ENCODE measurements around the gene TMCO4. TPM values are rescaled to one million over a fixed set of nuclear protein-coding genes. Genes with fewer than 3 reads are reported as not detected.
"Not testable (repeated sequence)": the region's sequence is repeated elsewhere in the genome, so short reads cannot be mapped to it uniquely, and the experiment has no call there.

TMCO4 gene
- total RNA-seq (2022) (12.0 and 13.5 TPM in 2 replicates), Bru-seq, nascent RNA (percentile 52 among the genes with signal in this experiment), BruChase-seq, experiment 1, labeled RNA remaining after a 6-hour chase (percentile 51 among the genes with signal in this experiment), BruChase-seq, experiment 2, labeled RNA remaining after a 2-hour chase (percentile 59 among the genes with signal in this experiment)
- long read RNA-seq, partial matches to known transcripts: 1 of 19 reads
- long read RNA-seq, other reads (novel, unspliced or antisense): 15 of 19 reads

DNA sequence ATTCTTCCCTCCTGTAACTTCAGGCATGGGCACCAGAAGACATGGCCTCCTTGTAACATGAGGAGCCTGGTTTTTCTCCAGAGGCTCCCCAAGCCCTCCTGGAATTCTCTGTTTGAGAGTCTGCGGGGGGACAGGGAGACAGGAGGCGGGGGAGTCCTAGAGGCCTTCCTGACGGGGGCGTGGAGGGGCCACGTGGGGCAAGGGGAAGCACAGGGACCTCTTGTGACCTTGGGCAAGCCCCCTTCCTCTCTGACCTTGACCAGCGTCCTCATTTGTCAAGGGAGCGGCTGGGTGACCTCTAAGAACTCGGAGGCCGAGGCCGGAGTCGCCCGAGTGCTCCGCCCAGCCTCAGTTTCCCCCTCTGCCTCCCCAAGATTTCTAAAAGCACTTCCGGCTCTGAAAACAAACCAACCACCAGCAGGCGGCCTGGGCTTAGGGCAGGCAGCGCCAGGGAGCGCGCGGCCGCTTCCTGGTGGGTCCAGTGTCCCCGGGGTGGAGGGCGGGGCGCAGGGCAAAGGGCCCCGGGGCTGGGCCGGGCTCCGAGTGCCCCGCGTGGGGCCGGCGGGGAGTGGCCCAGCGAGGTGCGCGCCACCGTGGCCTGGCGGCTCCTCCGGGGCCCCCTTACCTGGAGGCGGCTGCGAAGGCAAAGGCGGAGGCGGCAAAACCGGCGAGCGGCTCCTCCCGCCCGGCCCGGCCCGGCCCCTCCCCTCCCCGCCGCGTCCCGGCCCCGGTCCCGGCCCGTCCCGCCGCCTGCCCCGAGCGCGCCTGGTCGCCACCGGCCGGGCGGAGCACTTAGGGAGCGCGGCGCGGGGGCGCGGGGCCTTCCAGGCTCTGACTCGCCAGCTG, at the start of gene TMCO4:
TSS of gene TMCO4 (minus strand) at position 687 of the 846 bp plus-strand sequence. CDS start 19,158 bp downstream, outside the sequence.
- Mint-ChIP-seq H3K9me3 (ENCODE audit: low read depth, unreplicated experiment) (no peaks in the 10 kb centered on the region), H3K4me3 (ENCODE audit: low read depth, unreplicated experiment) (peak within 1 kb of the TSS; percentile 70), H3K27me3 (ENCODE audit: unreplicated experiment) (no peaks in the 10 kb centered on the region), H3K4me1 (ENCODE audit: low read depth, unreplicated experiment) (peaks cover 16% of the 10 kb centered on the region), H3K27ac (ENCODE audit: unreplicated experiment) (peak within 1 kb of the TSS; percentile 85), H3K36me3 (ENCODE audit: insufficient read depth, unreplicated experiment) (peaks cover 4% of the 10 kb centered on the region)
- DNase-seq: peak; percentile 68
- TSS peak; percentile 37 for BruUV-seq (replicated peaks)
- TF ChIP-seq, protein P1, sequence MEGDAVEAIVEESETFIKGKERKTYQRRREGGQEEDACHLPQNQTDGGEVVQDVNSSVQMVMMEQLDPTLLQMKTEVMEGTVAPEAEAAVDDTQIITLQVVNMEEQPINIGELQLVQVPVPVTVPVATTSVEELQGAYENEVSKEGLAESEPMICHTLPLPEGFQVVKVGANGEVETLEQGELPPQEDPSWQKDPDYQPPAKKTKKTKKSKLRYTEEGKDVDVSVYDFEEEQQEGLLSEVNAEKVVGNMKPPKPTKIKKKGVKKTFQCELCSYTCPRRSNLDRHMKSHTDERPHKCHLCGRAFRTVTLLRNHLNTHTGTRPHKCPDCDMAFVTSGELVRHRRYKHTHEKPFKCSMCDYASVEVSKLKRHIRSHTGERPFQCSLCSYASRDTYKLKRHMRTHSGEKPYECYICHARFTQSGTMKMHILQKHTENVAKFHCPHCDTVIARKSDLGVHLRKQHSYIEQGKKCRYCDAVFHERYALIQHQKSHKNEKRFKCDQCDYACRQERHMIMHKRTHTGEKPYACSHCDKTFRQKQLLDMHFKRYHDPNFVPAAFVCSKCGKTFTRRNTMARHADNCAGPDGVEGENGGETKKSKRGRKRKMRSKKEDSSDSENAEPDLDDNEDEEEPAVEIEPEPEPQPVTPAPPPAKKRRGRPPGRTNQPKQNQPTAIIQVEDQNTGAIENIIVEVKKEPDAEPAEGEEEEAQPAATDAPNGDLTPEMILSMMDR (IDR thresholded peaks at IDR 0.05; ENCODE audit: unreplicated experiment): no peak
- intact Hi-C loops (cut with micrococcal nuclease; ENCODE audit: unreplicated experiment): no loop called here
- CTCF ChIA-PET: no interaction called here

DNA sequence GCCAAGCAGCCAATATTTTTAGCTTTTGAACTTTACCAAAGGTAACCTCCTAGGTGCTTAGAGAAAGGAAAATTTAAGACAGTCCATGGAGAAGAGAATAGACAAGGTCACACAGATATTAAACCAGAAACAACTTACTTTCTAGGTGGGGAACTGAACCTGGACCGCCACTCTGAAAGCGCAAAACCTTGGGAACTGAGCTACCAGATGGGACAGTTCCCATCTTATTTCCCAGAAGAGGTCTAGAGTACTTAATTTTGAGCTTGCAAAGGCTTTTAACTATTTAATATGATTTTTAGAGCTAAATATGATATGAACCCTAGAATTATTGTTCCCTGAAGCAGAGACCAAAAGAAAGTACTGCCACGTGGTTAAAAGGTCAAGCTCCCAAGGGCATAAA, 49.6 kb upstream of the TMCO4 start:
- H3K4me3 Mint-ChIP-seq (ENCODE audit: low read depth, unreplicated experiment); BruUV-seq (replicated peaks); CTCF ChIA-PET; intact Hi-C loops (cut with micrococcal nuclease; ENCODE audit: unreplicated experiment); H3K27me3 Mint-ChIP-seq (ENCODE audit: unreplicated experiment); H3K9me3 Mint-ChIP-seq (ENCODE audit: low read depth, unreplicated experiment); H3K27ac Mint-ChIP-seq (ENCODE audit: unreplicated experiment); DNase-seq; H3K36me3 Mint-ChIP-seq (ENCODE audit: insufficient read depth, unreplicated experiment): not testable (repeated sequence)
- peaks cover 16% of the 10 kb centered on the region for H3K4me1 Mint-ChIP-seq (ENCODE audit: low read depth, unreplicated experiment)

DNA sequence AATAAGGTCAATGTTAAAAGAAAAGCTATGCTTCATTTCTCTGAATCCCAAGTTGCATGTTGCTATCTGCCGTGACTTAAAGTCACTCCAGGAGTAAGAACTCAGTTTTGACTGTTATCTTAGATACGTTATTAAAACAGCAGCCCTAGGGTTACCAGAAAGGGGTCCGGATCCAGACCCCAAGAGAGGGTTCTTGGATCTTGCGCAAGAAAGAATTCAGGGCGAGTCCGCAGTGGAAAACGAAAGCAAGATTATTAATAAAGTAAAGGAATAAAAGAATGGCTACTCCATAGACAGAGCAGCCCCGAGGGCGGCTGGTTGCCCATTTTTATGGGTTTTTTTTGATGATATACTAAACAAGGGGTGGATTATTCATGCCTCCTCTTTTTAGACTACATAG, 47.6 kb upstream of the TMCO4 start:
- CTCF ChIA-PET; H3K9me3 Mint-ChIP-seq (ENCODE audit: low read depth, unreplicated experiment); intact Hi-C loops (cut with micrococcal nuclease; ENCODE audit: unreplicated experiment); H3K36me3 Mint-ChIP-seq (ENCODE audit: insufficient read depth, unreplicated experiment); BruUV-seq (replicated peaks); H3K27me3 Mint-ChIP-seq (ENCODE audit: unreplicated experiment); DNase-seq: not testable (repeated sequence)
- Mint-ChIP-seq H3K27ac (ENCODE audit: unreplicated experiment) (peak overlapping the region; percentile 60), H3K4me3 (ENCODE audit: low read depth, unreplicated experiment) (peak overlapping the region; percentile 65), H3K4me1 (ENCODE audit: low read depth, unreplicated experiment) (peaks cover 16% of the 10 kb centered on the region)

DNA sequence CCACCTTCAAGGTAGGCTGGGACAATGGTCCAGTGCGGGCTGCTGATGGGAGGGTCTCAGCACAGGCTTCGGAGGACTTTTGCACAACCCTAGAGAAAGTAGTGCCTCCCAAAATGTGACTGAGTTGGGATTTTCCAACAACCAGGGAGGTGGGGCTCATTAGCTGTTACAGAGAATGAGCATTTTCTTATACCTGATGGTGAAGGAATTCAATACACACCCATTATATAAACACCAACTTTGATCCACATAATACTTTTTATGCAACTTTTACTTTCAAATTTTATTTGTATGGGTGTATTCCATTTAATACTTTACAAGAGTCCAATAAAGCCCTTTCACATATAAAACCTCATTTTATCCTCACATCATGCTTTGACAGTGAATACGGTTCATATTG, 46.6 kb upstream of the TMCO4 start:
- Mint-ChIP-seq H3K4me3 (ENCODE audit: low read depth, unreplicated experiment) (no peak overlapping the region), H3K27ac (ENCODE audit: unreplicated experiment) (no peak overlapping the region), H3K36me3 (ENCODE audit: insufficient read depth, unreplicated experiment) (no peaks in the 10 kb centered on the region), H3K4me1 (ENCODE audit: low read depth, unreplicated experiment) (peaks cover 16% of the 10 kb centered on the region), H3K27me3 (ENCODE audit: unreplicated experiment) (no peaks in the 10 kb centered on the region), H3K9me3 (ENCODE audit: low read depth, unreplicated experiment) (no peaks in the 10 kb centered on the region)
- CTCF ChIA-PET: interaction anchor here (0.5 to 0.6 kb wide), 2 partner anchors 374 to 601 kb away, joined by 3 to 6 read pairs; no protein-coding TSS in a partner anchor
- DNase-seq: no peak
- intact Hi-C loops (cut with micrococcal nuclease; ENCODE audit: unreplicated experiment): no loop called here
- no TSS peak for BruUV-seq (replicated peaks)
- TF ChIP-seq, protein P1 (IDR thresholded peaks at IDR 0.05; ENCODE audit: unreplicated experiment): no peak

DNA sequence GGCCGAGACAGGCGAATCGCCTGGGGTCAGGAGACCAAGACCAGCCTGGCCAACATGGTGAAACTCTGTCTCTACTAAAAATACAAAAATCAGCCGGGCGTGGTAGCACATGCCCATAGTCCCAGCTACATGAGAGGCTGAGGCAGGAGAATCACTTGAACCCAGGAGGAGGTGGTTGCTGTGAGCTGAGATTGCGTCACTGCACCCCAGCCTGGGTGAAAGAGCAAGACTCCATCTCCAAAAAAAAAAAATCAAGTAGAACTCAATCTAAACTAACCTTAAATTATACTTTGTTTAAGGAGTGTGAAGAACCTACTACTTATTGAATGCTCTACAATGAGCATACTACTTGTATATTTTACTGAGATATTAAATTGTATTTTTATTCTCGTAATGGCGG, 45.8 kb upstream of the TMCO4 start:
- no peaks in the 10 kb centered on the region for H3K36me3 Mint-ChIP-seq (ENCODE audit: insufficient read depth, unreplicated experiment)
- TF ChIP-seq, protein P1 (IDR thresholded peaks at IDR 0.05; ENCODE audit: unreplicated experiment): no peak
- H3K4me1 Mint-ChIP-seq (ENCODE audit: low read depth, unreplicated experiment): peaks cover 16% of the 10 kb centered on the region
- BruUV-seq (replicated peaks): no TSS peak
- no peak overlapping the region for H3K4me3 Mint-ChIP-seq (ENCODE audit: low read depth, unreplicated experiment)
- intact Hi-C loops (cut with micrococcal nuclease; ENCODE audit: unreplicated experiment): no loop called here
- CTCF ChIA-PET: no interaction called here
- H3K9me3 Mint-ChIP-seq (ENCODE audit: low read depth, unreplicated experiment): no peaks in the 10 kb centered on the region
- no peak overlapping the region for H3K27ac Mint-ChIP-seq (ENCODE audit: unreplicated experiment)
- no peak for DNase-seq
- H3K27me3 Mint-ChIP-seq (ENCODE audit: unreplicated experiment): no peaks in the 10 kb centered on the region
